Measurements from ENCODE around the gene CAPN5. TPM values are rescaled to one million over a fixed set of nuclear protein-coding genes. Genes with fewer than 3 reads are reported as not detected.
"Not testable (repeated sequence)": the region's sequence is repeated elsewhere in the genome, so short reads cannot be mapped to it uniquely, and the experiment has no call there.

Gene CAPN5
- total RNA-seq, 1 donor from 2014 or later: 8.6 TPM

- no peak for FAIRE-seq
- DNase-seq (ENCODE audit: low spot score in 2 of 2): no peak
Observed at GRCh38 chr11:77042111-77042726, 24.6 kb upstream of the CAPN5 start.

GRCh38 chr11:77044356-77044755, 22.4 kb upstream of the CAPN5 start:
- no peak for DNase-seq (ENCODE audit: low spot score in 2 of 2)
- FAIRE-seq: no peak

- FAIRE-seq: no peak
- no peak for DNase-seq (ENCODE audit: low spot score in 2 of 2)
Observed at GRCh38 chr11:77044886-77045285, 21.9 kb upstream of the CAPN5 start.

- no peak for FAIRE-seq
Observed at GRCh38 chr11:77046060-77046501, 20.7 kb upstream of the CAPN5 start.

GRCh38 chr11:77047007-77047927, 19.5 kb upstream of the CAPN5 start:
- peak; percentile 95 for FAIRE-seq
- peak; percentile 70 to 78 for DNase-seq (ENCODE audit: low spot score in 2 of 2)

More at GRCh38 chr11:77046060-77046501, 20.7 kb upstream of the CAPN5 start:
- DNase-seq (ENCODE audit: low spot score in 2 of 2): peak in 1 of 2 donors; percentile 62

GRCh38 chr11:77047928-77048446, 18.8 kb upstream of the CAPN5 start:
- FAIRE-seq; DNase-seq (ENCODE audit: low spot score in 2 of 2): not testable (repeated sequence)

- DNase-seq (ENCODE audit: low spot score in 2 of 2) (no peak), FAIRE-seq (no peak)
Observed at GRCh38 chr11:77049026-77049425, 17.7 kb upstream of the CAPN5 start.

- no peak for FAIRE-seq
- no peak for DNase-seq (ENCODE audit: low spot score in 2 of 2)
Observed at GRCh38 chr11:77051511-77051910, 15.3 kb upstream of the CAPN5 start.

GRCh38 chr11:77052518-77052917, 14.3 kb upstream of the CAPN5 start:
- no peak for DNase-seq (ENCODE audit: low spot score in 2 of 2)

GRCh38 chr11:77053217-77054015, 13.4 kb upstream of the CAPN5 start:
- FAIRE-seq (no peak), DNase-seq (ENCODE audit: low spot score in 2 of 2) (no peak)

More at GRCh38 chr11:77052518-77052917, 14.3 kb upstream of the CAPN5 start:
- FAIRE-seq: no peak

GRCh38 chr11:77054084-77054483, 12.7 kb upstream of the CAPN5 start:
- no peak for DNase-seq (ENCODE audit: low spot score in 2 of 2)
- no peak for FAIRE-seq

- FAIRE-seq: no peak
- DNase-seq (ENCODE audit: low spot score in 2 of 2): no peak
Observed at GRCh38 chr11:77055101-77055561, 11.6 kb upstream of the CAPN5 start.

GRCh38 chr11:77055913-77056312, 10.9 kb upstream of the CAPN5 start:
- no peak for FAIRE-seq
- no peak for DNase-seq (ENCODE audit: low spot score in 2 of 2)

GRCh38 chr11:77056814-77057402, 9.9 kb upstream of the CAPN5 start:
- DNase-seq (ENCODE audit: low spot score in 2 of 2) (no peak), FAIRE-seq (no peak)

- DNase-seq (ENCODE audit: low spot score in 2 of 2): no peak
- no peak for FAIRE-seq
Observed at GRCh38 chr11:77057938-77058474, 8.8 kb upstream of the CAPN5 start.

GRCh38 chr11:77058900-77059299, 7.9 kb upstream of the CAPN5 start:
- DNase-seq (ENCODE audit: low spot score in 2 of 2) (no peak), FAIRE-seq (no peak)

GRCh38 chr11:77059806-77060205, 7.0 kb upstream of the CAPN5 start:
- no peak for DNase-seq (ENCODE audit: low spot score in 2 of 2)
- no peak for FAIRE-seq

- DNase-seq (ENCODE audit: low spot score in 2 of 2): no peak
- FAIRE-seq: no peak
Observed at GRCh38 chr11:77060234-77060633, 6.5 kb upstream of the CAPN5 start.

- not testable (repeated sequence) for DNase-seq (ENCODE audit: low spot score in 2 of 2); FAIRE-seq
Observed at GRCh38 chr11:77061258-77061657, 5.5 kb upstream of the CAPN5 start.

GRCh38 chr11:77062924-77063323, 3.8 kb upstream of the CAPN5 start:
- no peak for FAIRE-seq
- DNase-seq (ENCODE audit: low spot score in 2 of 2): no peak

All from frontal cortex (tissue), 4 donors.